HG03135 (cell line): ENCODE measurements around the gene FGFR4.

Source experiments
- ATAC-seq: cut with Tn5 transposase; IDR thresholded peaks from one replicate; pipeline ENCODE4 v1.9.1; 2021; ENCODE audit warnings: mild to moderate bottlenecking, moderate library complexity; ENCODE audit not compliant: unreplicated experiment

Gene FGFR4

DNA sequence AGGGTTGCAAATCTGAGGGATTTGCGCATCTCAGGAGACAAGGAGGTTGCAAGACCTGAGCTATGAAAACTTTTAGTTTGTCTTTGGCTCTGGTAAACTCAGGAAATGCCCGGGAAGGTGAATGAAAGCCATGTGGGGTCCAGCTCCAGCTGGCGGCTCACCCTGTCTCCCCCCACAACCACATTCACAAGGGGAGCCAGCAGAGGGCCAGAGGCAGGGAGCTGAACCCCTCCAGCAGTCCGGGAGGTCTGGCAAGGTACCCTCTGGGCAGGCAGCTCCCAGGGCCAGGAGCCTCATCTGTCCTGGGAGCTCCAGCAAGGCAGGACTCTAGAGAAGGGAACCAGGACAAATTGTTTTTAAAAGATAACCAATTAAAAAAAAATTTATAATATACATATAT lies 2.5 kb upstream of the FGFR4 start:
- ATAC-seq = no peak

DNA sequence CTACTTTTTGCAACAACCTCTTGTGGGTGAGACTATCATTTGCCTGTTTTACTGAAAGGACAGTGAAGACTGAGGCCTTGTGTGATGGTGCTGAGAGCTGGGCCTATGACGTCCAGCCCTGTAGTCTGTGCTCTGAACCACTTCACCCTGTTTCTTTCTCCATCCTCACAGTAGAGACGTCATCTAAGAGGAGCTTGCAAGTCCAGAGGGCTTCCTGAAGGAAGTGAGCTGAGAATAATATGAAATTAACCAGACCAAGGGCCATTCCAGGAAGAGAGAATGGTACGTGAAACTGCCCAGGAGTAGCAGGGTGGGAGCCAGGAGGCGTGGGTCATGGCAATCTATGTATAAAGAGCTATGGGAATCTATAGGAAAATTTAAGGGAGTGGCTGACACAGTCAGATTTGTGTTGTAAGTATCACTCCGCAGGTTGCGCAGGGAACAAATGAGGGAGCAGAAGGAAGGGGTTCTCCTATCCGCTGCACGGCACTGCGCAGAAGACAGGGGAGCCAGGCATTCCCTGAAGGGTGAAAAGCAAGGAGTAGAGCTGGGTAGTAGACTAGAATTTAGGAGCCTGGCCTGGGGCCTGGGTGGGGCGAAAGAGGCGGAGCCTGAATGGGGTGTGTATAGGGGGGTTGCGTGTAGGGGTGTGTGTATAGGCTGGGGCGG lies 596 bp upstream of the FGFR4 start:
- no peak for ATAC-seq

DNA sequence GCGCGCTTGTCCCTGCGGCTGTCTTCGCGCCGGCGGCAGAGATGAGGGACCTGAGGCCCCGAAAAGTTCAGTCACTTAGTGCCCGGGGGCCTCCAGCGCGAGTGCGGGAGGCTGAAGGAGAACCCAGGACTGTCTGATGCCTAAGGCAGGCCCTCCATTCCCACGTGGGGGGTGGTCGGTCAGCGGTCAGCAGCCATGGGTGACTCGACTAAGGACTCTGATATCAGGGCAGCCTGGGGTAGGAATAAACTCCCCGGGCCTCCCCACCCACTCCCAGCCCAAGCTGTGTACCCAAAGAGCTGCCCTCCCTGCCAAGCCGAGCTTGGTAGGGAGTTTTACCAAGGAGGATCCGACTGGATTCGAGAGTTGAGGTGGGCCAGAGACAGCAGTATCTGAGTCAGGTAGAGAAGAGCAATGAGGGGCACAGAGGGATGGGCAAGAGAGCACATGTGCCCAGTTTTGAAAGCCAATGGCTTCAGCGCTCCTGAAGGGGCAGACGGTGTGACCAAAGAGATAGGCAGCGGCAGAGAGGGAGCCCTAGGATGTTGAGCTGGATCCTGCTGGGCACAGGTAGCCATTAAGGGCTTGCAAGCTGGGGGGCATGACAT lies 787 bp downstream of the FGFR4 start:
- no peak for ATAC-seq

DNA sequence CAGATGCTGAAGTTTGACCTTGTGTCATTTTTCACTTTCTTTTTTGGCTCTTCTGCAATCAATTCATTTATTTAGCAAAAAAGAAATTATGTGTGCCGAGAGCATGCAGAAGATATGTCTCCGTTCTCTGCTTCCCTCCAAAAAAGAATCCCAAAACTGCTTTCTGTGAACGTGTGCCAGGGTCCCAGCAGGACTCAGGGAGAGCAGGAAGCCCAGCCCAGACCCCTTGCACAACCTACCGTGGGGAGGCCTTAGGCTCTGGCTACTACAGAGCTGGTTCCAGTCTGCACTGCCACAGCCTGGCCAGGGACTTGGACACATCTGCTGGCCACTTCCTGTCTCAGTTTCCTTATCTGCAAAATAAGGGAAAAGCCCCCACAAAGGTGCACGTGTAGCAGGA lies 2.4 kb downstream of the FGFR4 start:
- ATAC-seq = no peak

DNA sequence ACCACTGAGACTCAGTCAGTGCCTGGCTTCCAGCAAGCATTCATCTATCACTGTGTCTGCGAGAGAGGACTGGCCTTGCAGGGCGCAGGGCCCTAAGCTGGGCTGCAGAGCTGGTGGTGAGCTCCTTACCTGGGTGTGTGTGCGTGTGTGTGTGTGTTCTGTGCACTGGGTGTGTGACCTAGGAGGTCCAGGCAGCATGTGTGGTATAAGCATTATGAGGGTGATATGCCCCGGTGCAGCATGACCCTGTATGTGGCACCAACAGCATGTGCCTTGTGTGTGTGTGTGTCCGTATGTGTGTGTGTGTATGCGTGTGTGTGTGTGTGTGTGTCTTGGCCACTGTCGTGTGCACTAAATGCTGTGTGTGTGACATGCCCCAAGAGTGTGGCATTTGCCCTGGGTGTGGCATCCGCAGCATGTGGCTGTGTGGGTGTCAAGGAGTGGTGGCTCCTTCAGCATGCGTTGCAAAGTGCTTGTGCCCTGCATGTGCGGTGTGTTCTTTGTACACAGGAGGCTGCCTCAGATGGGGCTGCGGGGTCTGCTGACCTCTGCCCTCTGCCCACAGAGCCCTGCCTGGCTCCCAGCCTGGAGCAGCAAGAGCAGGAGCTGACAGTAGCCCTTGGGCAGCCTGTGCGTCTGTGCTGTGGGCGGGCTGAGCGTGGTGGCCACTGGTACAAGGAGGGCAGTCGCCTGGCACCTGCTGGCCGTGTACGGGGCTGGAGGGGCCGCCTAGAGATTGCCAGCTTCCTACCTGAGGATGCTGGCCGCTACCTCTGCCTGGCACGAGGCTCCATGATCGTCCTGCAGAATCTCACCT lies 3.3 kb downstream of the FGFR4 start:
- ATAC-seq = no peak

DNA sequence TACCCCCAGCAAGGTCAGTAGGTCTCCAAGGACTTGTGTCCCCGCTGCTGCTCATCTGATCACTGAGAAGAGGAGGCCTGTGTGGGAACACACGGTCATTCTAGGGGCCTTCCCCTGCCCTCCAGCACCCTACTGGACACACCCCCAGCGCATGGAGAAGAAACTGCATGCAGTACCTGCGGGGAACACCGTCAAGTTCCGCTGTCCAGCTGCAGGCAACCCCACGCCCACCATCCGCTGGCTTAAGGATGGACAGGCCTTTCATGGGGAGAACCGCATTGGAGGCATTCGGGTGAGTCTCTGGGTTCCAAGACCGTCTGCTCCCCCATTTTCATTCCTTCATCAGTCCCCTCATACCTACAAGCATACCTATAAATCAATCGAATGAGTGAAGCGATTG lies 4.1 kb downstream of the FGFR4 start:
- no peak for ATAC-seq

DNA sequence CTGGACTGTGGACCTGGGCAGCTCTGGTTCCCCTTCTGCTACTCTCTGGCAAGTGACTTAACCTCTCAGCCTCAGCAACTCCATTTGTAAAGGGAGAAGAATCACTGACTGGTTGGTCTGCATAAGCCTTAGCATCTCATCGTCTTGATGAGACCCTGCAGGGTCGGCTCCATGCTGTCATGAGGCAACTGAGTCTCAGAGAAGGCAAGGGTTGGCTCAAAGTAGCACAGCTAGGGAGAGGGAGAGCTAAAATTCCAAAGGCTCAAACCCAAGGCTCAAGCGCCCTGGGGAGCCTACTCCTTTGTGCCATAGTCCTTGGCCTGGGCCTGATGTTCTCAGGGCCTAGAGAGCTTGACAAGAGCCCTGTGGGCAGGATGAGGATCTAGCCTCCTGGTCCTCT lies 4.5 kb downstream of the FGFR4 start:
- ATAC-seq = no peak

DNA sequence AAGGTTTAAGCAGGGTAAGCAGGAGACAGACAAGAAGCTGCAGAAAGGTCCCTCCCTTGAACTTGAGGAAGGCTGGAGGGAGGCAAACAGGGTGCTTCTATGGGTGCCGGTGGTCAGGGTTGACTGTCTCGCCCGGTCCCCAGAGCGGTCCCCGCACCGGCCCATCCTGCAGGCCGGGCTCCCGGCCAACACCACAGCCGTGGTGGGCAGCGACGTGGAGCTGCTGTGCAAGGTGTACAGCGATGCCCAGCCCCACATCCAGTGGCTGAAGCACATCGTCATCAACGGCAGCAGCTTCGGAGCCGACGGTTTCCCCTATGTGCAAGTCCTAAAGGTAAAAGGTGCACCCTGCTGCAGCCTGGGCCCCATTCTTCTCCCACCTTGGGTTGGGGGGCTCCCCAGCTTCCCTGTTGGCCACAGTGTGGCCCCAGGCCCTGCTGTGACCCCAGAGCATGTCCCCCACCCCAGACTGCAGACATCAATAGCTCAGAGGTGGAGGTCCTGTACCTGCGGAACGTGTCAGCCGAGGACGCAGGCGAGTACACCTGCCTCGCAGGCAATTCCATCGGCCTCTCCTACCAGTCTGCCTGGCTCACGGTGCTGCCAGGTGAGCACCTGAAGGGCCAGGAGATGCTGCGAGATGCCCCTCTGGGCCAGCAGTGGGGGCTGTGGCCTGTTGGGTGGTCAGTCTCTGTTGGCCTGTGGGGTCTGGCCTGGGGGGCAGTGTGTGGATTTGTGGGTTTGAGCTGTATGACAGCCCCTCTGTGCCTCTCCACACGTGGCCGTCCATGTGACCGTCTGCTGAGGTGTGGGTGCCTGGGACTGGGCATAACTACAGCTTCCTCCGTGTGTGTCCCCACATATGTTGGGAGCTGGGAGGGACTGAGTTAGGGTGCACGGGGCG lies 5.7 kb downstream of the FGFR4 start:
- no peak for ATAC-seq

DNA sequence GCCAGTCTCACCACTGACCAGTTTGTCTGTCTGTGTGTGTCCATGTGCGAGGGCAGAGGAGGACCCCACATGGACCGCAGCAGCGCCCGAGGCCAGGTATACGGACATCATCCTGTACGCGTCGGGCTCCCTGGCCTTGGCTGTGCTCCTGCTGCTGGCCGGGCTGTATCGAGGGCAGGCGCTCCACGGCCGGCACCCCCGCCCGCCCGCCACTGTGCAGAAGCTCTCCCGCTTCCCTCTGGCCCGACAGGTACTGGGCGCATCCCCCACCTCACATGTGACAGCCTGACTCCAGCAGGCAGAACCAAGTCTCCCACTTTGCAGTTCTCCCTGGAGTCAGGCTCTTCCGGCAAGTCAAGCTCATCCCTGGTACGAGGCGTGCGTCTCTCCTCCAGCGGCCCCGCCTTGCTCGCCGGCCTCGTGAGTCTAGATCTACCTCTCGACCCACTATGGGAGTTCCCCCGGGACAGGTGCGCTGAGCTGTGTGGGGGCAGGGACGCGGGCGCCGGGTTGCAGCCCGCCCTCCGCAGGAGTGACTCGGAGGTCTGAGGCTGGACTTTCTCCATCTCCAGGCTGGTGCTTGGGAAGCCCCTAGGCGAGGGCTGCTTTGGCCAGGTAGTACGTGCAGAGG lies 6.5 kb downstream of the FGFR4 start:
- ATAC-seq = no peak

DNA sequence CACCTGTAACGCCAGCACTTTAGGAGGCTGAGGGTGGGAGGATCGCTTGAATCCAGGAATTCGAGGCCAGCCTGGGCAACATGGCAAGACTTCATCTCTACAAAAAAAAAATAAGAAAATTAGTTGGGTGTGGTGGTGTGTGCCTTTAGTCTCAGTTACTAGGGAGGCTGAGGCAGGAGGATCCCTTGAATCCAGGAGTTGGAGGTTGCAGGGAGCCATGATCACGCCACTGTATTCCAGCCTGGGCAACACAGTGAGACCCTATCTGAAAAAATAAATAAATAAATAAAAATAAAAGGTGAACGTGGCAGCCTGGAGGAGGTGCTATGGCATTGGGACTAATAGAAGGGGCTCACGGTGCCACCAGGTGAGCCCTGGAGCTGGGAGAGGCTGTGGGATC lies 7.1 kb downstream of the FGFR4 start:
- no peak for ATAC-seq

DNA sequence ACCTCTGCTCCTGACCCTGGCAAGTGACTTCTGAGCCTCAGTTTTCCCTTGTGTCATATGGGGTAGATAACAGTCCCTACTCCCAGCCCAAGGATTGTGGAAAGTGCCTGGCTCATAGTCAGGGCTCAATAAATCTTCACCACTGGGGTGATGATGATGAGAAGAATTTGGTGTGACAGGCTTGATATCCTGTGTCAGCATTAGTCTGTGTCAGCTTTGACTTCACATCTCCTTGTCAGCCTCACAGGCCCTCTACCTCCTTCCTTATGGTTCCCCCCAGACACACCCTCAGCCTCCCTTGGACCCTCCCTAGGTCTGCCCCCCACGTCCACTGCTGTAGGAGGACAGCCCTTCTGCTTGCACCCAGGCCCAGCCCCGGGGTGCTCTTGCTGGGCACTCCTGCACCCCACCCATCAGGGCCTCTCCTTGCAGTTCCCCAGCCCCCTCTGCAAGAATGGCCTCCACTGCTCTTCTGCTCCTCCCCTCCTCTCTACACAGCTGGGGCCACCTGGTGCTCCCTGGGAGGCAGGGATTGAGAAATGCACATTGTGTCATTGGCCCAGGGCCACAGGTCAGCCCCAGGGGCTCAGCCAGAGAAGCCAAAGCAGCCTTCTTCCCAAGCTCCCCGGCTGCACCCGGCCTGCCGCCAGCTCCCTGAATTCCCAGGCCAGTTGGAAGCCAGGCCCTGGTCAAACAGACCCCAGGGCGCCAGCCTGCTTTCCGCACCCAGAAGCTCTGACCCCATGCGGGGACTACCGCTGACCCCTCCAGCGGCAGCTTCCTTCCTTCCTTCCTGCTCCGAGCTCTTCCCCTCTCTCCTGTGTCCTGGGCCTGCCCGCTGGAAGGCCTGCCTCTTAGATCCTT lies 7.7 kb downstream of the FGFR4 start:
- ATAC-seq = no peak

DNA sequence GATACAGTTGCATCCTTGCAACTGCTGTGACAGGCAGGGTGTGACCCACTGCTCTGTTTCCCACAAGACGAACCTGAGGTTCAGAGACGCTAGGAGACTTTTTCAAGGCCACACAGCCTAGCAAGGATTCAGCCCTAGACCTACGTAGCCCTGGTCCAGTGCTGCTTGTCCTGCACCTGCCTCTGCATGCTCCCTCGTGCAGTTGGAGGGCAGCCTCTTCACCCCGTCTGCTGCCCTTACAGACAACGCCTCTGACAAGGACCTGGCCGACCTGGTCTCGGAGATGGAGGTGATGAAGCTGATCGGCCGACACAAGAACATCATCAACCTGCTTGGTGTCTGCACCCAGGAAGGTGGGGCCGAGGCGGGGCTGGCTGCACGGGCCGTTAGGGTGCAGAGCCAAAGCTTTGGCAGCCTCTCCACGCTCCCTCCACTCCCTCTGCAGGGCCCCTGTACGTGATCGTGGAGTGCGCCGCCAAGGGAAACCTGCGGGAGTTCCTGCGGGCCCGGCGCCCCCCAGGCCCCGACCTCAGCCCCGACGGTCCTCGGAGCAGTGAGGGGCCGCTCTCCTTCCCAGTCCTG lies 8.5 kb downstream of the FGFR4 start:
- no peak for ATAC-seq

DNA sequence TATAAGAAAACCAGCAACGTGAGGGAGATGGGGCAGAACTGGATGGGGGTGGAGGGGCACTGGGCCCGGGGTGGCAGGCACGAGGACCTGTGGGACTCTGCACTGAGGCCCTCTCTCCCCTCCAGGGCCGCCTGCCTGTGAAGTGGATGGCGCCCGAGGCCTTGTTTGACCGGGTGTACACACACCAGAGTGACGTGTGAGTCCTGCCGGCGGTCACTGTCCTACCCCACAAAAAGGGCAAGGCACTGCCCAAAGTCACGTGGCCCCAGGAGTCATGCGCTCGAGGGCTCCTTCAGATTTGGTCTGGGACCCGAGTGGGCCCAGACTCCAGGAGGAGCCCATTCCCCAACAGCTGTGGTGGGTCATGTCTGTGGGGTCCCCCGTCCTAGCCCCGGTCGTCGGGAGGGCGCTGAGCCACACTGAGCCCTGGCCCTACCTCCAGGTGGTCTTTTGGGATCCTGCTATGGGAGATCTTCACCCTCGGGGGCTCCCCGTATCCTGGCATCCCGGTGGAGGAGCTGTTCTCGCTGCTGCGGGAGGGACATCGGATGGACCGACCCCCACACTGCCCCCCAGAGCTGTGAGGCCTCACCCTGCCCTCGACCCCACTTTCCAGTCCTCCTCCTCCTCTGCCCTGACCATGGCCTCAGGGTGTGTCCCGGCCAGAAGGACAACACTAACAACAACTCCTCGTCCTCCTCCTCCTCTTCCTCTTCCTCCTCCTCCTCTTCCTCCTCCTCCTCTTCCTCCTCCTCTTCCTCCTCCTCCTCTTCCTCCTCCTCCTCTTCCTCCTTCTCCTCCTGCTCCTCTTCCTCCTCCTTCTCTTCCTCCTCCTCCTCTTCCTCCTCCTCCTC lies 9.7 kb downstream of the FGFR4 start:
- ATAC-seq = no peak

DNA sequence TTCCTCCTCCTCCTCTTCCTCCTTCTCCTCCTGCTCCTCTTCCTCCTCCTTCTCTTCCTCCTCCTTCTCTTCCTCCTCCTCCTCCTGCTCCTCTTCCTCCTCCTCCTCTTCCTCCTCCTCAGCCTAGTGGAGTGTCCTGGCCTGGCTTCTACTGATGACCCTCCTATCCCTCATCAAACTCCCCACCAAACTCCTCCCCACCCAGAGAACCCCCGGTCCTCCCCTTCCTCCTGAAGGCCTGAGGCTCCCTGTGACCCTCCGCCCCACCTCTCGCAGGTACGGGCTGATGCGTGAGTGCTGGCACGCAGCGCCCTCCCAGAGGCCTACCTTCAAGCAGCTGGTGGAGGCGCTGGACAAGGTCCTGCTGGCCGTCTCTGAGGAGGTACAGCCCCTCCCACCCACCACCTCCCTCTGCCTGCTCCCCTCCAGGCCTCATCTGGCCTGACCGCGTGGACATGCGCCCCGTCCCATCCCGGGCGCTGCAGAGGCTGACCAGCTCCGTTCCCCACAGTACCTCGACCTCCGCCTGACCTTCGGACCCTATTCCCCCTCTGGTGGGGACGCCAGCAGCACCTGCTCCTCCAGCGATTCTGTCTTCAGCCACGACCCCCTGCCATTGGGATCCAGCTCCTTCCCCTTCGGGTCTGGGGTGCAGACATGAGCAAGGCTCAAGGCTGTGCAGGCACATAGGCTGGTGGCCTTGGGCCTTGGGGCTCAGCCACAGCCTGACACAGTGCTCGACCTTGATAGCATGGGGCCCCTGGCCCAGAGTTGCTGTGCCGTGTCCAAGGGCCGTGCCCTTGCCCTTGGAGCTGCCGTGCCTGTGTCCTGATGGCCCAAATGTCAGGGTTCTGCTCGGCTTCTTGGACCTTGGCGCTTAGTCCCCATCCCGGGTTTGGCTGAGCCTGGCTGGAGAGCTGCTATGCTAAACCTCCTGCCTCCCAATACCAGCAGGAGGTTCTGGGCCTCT lies 10.6 kb downstream of the FGFR4 start:
- no peak for ATAC-seq

DNA sequence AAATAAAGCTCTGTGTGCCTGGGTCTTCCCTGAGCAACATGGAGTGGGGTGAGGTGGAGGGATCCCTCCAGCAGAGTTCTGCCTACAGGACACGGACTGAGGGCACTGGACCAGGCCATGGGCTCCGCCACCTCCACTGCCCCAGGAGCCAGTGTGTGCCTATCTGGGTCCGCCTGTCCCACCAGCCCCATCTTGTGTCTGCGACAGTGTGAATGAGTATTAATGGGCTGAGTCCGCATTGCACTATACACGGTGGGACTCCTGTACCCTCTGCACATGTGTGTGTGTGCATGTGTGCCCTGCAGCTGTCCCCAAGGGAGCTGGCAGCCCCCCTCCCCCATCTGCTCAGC lies 11.4 kb downstream of the FGFR4 start:
- ATAC-seq = no peak

DNA sequence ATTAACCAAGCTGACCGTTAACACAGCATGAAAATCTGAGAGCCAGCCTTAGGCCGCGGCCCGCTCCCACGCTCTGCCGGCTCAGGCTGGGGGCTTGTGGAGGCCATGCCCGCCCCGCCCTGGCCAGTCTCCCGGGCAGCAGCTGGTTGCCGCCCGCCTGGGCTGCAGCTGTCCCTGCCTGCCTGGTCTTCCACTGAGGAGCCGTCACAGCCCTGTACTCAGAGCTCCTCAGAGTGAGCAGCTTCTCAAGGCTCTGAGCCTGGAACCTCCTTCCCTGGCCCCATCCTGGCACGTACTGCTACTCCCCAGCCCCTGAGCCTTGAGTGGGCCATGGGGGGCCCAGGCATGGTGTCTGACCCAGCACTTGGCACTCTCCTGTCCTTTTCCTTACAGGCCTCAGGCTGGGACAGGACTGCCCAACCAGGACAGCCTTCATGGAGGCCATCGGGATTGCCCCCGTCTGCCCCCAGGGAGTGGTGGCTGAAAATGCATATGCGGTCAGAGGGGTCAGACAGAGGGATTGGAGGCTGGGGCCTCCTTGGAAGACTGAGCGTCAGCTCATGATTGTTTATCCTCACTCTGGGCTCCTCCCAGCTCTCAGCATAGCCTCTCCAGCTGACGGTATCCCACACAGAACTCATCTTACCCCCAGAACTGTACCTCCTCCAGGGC lies 11.9 kb downstream of the FGFR4 start:
- ATAC-seq = no peak
